Measurements from ENCODE around the gene CEP131. TPM values are rescaled to one million over a fixed set of nuclear protein-coding genes. Genes with fewer than 3 reads are reported as not detected.

The CEP131 gene
- total and polyA plus RNA-seq, 2 of the 4 experiments (the other 2 are of a cell fraction) = 4.8 to 9.6 TPM

DNA sequence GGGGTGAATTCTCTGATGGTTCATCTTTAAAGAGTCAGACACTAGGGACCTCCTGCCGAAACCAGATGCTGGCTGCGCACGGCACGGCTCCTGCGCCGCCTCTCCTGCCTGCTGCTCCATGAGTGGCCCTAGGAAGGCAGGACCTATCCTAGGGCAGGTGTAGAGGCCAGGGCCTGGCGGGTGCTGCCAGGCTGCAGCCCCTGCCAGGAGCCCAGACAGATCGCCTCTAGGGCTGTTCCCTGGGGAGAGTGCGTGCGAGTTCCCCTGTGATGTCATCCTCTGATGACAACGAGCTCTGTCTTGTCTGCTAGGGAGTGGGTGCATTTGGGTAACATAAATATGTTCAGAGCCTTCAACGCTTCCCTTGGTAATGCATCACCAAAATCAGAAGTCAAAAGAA, 48.5 kb upstream of the CEP131 start:
- H3K4me1 ChIP-seq (ENCODE audit: control insufficient read depth, insufficient read depth, low read length) = no peaks in the 10 kb centered on the region
- in situ Hi-C loops (cut with MboI; ENCODE audit: low sequenced_read_pairs) (no loop called here), intact Hi-C loops (cut with micrococcal nuclease) (no loop called here), dilution Hi-C loops (cut with HindIII; ENCODE audit: low sequenced_read_pairs, unreplicated experiment) (no loop called here)
- H3K56ac ChIP-seq (ENCODE audit: extremely low read depth, insufficient read depth, low read length) = no peak overlapping the region
- no peak overlapping the region for H3K14ac ChIP-seq (replicated peaks; ENCODE audit: low read depth, low read length)
- no peak overlapping the region for H2AFZ ChIP-seq (replicated peaks; ENCODE audit: low read length, poor library complexity)
- ChIA-PET POLR2A (ENCODE audit: unreplicated experiment) (no interaction called here), CTCF (no interaction called here)
- no peak overlapping the region for H2BK15ac ChIP-seq (ENCODE audit: low read depth, low read length)
- H3K9me3 ChIP-seq (ENCODE audit: control insufficient read depth, insufficient read depth, low read length) = no peaks in the 10 kb centered on the region
- H4K5ac ChIP-seq (ENCODE audit: low read depth, low read length) = no peak overlapping the region
- TF ChIP-seq RAD21 (IDR thresholded peaks at IDR 0.05; ENCODE audit: low read length) (no peak), RFX5 (IDR thresholded peaks at IDR 0.05; ENCODE audit: low read depth, low read length) (no peak), BHLHE40 (IDR thresholded peaks at IDR 0.05; ENCODE audit: low read depth, low read length) (no peak), POLR2A (IDR thresholded peaks at IDR 0.05; ENCODE audit: low read depth, low read length) (no peak), NFE2L2 (IDR thresholded peaks at IDR 0.05; ENCODE audit: low read depth, low read length) (no peak)
- H3K23ac ChIP-seq (ENCODE audit: low read depth, low read length) = no peak overlapping the region
- no peak overlapping the region for H3K27ac ChIP-seq (ENCODE audit: insufficient read depth, low read length)
- H3K4ac ChIP-seq (ENCODE audit: low read depth, low read length) = no peak overlapping the region
- no peak overlapping the region for H4K91ac ChIP-seq (ENCODE audit: insufficient read depth, low read depth, low read length)
- no peak overlapping the region for H3K4me2 ChIP-seq (ENCODE audit: low read depth, low read length)
- no peak overlapping the region for H2AK5ac ChIP-seq (ENCODE audit: low read depth, low read length)
- H3K18ac ChIP-seq (ENCODE audit: low read depth, low read length) = no peak overlapping the region
- no peak overlapping the region for H2BK20ac ChIP-seq (ENCODE audit: low read depth, low read length)
- H3K79me1 ChIP-seq (ENCODE audit: low read depth in 1 of 2, low read length in 2 of 2) = peaks cover 0 to 16% of the 10 kb centered on the region in 2 experiments; a peak in 3 of 4 replicates
- no peaks in the 10 kb centered on the region for H4K20me1 ChIP-seq (ENCODE audit: insufficient read depth, low read length)
- H3K36me3 ChIP-seq (ENCODE audit: control insufficient read depth, insufficient read depth, low read length) = peaks cover 65% of the 10 kb centered on the region
- H2BK5ac ChIP-seq (ENCODE audit: low read depth, low read length, poor library complexity, severe bottlenecking) = no peak overlapping the region
- H3K4me3 ChIP-seq (ENCODE audit: insufficient read depth, low read depth, low read length) = no peak overlapping the region
- BruUV-seq (replicated peaks) = no TSS peak
- H4K8ac ChIP-seq (ENCODE audit: low read depth in 2 of 2, low read length in 2 of 2) = no peak overlapping the region
- peaks cover 5% of the 10 kb centered on the region; the same call in 1 of the 2 replicates for H3K9me1 ChIP-seq (ENCODE audit: insufficient read depth, low read length)
- no peak overlapping the region for H2BK120ac ChIP-seq (ENCODE audit: low read depth, low read length)
- H2AK9ac ChIP-seq (replicated peaks; ENCODE audit: low read depth, low read length, poor library complexity) = no peak overlapping the region
- 100% methylated on average over 1 of the region's 12 CpGs; no CpG with 5 or more reads in 1 of the 2 experiments for WGBS, 2 experiments (ENCODE audit: extremely low coverage in 2 of 2, insufficient read length in 1 of 2)
- DNase-seq (no peak), ATAC-seq (ENCODE audit: low read depth) (no peak)
- H3K9ac ChIP-seq (ENCODE audit: low read depth, low read length) = no peak overlapping the region
- H3K27me3 ChIP-seq (ENCODE audit: control insufficient read depth, insufficient read depth, low read length) = no peaks in the 10 kb centered on the region

Measured in IMR-90 (cell line).